Mucosa of gallbladder (tissue), 1 donor: ENCODE data around the gene AUTS2. TPM values are rescaled to one million over a fixed set of nuclear protein-coding genes. Genes with fewer than 3 reads are reported as not detected.
A peak's percentile ranks its signal among the peaks of the same experiment; 100 is the strongest.

Experiments
- DNase-seq: peaks from one replicate; pipeline ENCODE4 v3.0.0-alpha.2; 2020; ENCODE audit warnings: low spot score
- total RNA-seq: library from RNA; stranded (reverse); gene quantifications from one replicate; pipeline ENCODE4 v1.2.1, GENCODE V29; 2021
- donor health status: DM: no; HTN: no; CAD: no.

The AUTS2 gene
- total RNA-seq, 1 donor from 2014 or later, result 50.1 TPM

DNA sequence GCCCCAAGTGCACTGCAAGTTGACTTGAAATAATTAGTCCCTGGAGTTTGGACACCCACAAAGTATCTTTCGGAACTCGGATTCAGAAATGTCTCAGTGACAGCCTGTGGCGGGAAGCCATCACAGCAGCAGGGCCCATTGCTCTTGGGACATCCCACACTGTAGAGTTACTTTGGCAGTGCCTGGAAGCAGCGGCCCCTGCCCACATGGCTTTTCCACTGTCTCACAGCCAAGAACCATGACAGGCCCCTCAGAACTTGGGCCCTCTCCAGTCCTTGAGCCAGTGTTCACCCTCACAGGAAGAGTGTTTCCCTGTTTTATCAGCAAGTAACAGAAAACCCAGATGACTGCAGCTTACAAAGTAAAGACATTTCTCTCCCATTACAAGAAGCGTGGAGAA lies 1056.7 kb downstream of the AUTS2 start:
- no peak for DNase-seq

DNA sequence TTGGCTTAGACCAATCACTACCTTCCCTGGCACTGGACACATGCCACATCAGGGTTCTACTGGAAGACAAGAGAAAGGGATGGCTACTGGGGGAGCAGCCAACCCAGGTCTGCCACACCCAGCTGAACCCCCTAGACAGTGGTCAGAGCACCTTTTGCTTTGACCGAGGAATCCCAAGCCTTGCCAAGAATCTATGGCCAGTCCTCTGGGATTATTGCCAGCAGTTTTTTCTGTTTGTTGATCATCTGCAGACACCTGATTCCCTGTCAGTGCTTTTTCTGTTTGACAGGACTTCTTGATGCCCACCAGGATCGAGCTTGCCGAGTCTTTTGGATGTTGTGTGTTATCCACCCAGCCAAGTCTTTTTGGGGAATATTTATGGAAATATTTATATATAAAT lies 1057.4 kb downstream of the AUTS2 start:
- no peak for DNase-seq

DNA sequence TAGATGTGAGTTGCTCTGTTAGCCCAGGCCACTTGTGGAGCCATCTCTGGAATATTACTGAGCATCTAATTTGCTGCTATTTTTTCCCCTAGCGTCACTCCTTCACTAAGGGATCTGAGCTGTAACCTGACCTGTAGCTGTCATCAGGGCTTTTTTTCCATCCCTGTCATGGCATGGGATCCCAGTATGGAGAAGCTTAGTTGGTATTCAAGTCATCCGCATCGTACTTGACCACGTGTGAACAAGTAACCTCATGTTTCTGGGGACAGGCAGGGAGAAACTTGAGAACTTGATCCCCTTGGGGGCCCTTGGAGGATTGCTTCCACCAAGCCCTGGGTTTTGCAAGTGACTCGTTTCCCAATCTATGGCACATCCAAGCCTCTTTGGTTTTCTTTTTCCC lies 1059.3 kb downstream of the AUTS2 start:
- no peak for DNase-seq

DNA sequence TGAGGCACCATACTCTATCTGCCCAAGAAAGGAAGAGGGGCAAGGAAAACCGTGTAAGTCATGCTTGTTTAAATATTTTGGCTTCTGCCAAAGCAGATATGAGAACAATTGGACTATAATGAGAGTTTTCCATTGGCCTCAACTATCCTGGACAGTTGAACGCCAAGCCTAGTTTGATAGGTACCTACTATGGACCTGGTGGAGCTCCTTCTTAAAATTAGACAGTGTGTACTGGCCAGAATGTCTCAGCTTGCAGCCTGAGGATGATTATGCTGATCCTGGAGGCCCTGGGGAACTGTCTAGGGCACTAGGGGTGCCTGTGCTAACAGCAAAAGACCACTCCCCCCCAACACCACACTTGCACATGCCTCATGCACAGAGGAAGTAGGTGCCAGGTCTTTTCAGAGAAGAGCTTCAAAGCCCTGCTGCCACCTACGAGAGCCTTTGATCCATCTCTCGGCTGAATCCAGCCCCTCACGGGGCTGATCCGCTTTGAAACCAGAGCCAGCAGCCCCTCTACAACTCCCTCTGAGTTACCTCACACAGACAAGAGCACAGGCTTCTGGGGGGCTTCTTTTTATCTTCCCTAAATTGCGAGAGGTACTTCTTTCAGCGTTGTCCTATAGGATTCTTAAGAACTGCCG lies 1059.8 kb downstream of the AUTS2 start:
- no peak for DNase-seq

DNA sequence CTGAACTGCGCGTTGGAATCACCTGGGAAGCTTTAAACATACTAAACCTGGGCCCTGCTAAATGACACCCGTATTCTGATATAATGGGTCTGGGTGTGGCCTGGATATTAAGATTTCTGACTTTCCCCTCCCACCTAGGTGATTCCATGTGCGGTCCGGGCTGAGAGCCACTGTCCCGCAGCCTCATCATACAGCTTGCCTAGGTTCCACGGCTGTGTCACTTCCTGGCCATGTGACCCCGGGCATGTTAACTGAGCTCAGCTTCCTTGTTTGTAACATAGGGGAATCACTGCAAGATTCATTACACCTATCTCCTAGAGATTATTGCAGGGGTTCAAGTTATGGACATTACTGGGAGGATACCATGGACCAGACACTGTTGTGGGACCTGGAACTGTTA lies 1061.0 kb downstream of the AUTS2 start:
- DNase-seq, result no peak

DNA sequence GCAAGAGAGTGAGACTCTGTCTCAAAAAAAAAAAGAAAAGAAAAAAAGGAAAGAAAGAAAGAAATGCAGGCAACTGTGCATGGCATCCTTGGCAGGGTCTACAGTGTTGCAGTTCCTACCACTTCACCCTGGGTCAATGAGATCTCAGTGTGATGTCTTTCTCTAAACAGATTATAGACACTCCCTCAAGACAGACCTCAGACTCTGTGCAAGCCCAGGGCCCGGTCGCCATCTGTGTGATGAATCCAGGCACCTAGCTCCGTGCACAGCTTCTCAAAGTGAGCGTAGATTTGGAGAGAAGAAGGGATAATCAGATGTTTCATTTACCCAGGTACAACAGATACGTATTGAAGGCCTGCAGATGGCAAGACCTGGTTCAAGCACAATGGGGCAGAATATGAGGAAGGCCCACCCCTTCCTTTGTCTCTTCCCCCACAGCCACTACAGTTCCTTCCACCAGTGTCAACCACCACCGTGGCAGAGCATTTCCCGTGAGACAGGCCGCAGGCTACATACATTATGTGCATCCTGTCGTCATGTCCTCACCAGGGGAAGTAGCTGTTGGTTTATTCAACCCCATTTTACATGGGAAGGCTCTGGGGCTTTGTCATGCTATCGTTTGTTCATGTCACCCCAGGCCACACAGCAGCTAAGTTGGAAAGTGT lies 1062.0 kb downstream of the AUTS2 start:
- DNase-seq, result peak; percentile 36

DNA sequence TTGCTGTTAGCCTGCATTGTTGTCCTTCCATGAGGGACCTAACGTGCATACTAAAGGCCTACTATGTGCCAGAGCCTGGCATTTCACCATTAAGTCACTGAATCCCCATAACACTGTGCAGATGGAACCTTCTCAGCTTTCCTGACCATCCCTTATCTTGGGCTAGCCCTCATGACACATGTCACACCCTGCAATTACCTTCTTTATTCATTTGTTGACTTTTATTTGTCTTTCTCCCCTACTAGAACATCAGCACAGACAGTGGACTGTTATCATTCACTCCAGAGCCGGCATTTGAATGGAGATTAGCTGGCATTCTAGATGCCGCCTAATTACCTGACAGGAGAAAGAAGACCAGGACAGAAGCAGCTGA lies 1062.5 kb downstream of the AUTS2 start:
- DNase-seq, result no peak

DNA sequence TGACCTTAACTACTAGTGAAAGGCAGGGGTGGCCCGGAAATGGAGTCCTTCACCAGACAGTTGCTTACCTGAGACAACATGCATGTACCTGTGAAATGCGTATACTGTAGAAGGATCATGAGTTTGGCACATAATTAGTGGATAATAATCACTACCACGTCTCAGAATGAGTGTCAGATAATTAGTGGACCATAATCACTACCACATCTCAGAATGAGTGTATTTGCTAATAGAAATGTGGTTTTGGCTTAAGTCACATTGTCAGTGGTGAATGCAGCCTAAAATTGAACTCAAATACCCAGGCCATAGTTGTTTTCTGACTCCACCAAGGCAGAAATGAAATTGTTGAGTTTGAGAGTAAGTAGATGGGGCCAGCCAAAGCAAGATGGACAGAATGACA lies 1065.4 kb downstream of the AUTS2 start:
- no peak for DNase-seq

DNA sequence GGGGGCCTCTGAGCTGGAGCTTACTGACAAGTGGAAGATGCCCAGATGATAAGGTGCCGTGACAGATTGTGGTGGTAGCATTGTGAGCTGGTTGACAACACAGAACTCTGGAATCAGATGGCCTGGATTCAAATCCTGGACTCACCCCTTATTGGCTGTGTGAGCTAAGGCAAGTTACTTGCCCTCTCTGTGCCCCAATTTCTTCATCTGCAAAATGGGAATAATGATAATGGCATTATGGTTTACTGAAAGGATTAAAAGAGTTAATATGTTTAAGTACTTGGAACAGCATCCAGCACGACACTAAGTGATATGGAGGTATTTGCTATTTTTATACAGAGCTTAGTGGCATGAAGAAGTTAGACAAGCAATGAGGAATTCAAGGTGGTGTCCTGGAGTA lies 1067.7 kb downstream of the AUTS2 start:
- no peak for DNase-seq

DNA sequence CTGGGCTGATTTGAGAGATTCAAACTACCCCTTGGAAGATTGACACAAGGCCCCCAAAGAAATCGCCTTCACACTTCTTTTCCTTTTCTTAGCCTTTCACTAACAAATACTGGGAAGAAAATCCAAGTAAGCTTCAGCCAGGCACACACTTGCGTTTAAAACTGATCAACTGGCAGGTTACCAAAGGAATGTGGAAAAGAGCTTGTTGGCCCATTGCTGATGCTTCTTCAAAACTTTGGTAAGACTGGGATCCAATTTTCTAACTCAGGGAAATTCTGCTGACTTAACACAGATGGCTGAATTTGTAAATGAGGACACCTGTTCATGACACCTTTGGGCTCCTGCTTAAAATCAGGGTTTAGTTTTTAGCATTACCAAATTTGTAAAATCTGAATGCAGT lies 1069.1 kb downstream of the AUTS2 start:
- no peak for DNase-seq

DNA sequence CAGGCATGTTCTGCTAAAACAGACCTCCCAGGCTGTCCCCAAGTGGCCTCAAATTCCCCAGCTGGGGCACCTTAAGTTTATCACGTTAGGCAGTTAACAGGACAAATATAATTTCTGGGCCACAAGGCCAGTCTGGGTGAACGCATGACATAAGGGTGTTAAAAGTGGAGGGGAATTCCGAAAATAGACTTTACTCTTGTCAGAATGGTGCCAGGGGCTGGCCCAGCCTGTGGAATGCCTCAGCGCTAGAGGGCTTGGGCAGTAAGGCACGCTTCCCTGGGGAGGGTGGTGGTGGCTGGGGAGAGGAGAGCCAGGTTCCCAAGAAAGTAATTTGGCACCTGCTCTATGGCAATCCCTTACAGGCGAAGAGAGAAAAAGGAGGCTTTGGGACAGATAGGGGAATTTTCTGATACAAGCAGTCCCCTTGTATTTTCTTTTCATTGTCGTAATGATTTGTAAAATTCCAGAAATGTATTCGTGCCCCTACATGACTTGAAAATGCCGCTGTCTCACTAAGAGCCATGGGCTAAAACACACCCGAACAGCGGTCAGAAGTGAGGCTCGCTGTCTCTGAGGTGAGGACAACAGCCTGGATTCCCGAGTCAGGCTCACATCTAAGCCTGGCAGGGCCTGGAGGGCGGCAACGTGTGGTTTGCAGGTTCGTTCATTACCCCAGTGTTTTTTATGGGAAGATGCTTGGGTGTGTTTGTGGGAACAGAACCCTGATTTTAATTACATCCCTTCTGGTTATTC lies 1070.5 kb downstream of the AUTS2 start:
- DNase-seq, result no peak

DNA sequence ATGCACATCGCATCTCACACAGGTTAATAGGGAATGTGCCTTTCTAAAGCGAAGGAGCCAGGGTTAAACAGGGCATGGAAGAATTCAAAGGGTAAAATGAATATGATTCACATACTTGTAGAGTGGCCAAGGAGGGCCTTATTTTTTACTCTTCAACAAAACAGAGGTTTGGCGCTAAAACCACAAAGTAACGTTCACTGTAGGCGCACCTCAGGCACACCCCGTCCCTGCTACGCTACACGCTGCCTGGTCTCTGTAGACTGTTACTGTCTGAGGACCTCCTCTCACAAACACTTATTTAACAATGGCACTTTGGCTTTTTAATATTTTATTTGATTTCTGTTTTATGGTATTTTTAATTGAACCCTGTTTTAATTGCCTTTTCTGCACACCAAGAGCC lies 1071.6 kb downstream of the AUTS2 start:
- no peak for DNase-seq

DNA sequence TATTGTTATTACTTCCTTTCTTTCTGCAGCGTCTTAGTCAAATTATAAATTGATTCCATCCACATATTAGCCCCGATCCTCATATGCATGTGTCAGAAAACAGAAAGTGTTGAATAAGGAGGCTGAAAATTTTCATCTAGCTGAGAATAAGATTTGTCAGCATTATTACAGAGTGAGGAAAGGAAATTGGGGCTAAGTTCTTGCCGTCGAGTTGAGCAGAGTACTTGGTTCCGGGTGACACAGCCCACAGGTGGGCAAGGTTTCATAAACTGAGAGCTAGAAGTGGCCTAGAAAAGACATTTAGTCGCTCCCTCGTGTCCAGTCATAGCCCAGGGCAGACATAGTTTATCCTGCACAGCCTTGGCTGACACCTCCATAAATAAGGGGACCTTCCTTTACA lies 1072.0 kb downstream of the AUTS2 start:
- DNase-seq, result no peak

DNA sequence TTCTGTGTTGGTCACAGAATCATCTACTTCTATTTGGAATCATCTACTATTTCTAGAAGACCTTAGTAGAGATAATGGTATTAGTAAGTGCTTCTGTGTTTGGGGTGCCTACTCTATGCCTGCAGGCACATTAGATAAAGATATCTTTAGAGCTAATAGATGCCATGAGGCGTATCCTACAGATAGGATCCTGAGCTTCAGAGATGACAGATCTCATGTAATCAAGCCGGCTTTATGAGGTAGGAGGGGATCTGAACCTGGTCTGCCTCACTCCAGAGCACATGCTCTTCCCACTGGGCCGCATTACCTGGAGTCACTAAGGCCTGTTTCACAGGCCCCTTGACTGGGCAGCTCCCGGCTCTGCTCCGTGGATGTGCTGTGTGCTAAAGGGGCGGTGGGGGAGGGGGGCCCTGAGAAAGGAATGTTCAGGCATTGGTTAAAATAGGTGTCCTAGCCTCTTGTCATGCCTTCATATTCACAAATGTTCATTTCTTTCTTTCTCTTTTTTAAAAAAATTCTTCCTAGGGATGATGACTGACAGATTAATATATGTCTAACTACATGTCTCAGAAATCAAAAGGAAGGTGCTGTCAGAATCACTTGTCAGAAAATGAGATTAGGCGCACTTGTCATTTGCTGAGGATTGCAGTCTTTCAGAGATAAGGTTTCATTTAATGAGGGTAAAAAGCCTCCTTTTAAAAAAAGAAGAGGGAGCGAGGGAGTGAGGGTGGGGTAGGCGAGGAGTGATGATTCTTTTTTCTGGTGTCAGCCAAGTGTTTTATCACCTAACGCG lies 1075.7 kb downstream of the AUTS2 start:
- no peak for DNase-seq

DNA sequence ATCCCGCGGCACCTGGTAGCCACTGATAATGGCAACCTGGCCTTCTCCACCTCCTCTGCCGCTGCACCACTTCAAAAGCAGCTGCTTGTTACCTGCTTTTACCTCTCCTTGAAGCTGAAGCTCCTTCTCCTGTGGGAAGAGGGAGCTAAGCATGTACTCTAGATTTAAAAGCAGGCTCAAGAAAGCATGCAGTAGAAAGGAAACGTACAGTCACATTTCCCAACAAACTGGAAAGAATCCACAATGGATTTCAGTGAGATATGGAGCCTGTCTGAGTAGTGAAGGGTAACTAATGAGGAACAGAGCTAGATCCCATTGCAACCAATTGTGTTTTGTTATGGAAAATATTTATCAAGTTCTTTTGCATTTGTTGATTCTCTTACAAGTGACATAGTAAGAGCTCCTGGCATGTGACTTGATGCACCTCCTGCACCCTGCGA lies 1076.3 kb downstream of the AUTS2 start:
- DNase-seq, result no peak

DNA sequence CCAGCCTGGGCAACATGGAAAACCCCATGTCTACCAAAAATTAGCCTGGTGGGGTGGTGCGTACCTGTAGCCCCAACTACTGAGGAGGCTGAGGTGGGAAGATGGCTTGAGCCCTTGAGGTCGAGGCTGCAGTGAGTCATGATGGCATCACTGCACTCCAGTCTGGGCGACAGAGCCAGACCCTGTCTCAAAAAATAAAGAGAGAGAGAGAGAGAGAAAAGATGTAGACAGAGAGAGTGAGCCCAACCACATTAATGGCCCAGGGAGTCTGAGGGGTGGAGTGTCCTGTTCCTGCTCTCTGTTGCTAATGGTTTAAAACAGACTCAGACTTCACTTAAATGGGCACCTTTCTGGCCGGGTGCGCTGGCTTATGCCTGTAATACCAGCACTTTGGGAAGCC lies 1078.0 kb downstream of the AUTS2 start:
- DNase-seq, result no peak

DNA sequence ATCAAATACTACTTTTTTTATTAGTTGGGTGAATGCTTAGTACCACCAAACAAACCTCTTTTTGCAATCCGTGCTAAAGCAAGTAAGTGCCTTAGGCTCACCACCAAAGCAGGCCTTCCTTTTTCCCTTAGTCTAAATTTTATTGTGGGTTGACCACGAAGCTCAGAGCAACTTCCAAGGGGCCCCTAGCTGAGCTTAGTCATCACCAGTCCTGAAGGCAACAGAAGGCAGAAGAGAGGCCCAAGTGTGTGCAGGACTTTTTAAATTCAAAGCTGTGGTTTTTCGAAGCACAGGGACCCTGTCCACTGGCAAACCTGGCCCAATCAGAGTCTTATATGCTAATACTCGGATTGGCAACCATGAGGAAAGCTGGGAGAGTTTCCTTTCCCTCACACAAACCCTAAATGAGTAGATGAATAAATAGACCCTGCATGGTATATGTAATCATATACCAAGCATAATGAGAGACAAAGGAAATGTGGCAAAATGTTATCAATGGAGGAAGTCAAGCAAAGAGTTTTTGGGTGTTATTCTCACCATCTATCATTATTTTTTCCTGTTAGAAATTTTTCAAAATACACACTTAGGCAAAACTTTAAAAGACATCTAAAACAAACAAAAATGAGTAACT lies 1080.5 kb downstream of the AUTS2 start:
- DNase-seq, result no peak

DNA sequence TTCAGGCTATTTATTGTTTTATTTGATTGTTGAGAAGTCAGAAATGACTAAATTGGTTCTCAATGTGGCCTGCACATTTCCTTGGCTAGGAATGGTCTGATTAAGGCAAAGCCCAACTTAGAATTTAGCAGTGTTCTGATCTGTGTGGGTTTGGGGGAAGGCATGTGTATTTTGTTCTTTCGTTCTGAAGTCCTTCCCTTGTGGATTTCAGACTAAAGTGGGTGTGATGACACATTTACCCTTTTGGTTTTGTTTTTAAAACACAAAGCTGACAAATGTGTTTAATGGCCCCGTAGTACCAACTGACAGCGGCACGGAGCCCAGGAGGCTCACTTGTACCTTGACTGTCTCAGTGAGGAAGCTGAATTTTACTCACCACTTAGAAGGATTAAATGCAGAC lies 1081.4 kb downstream of the AUTS2 start:
- no peak for DNase-seq

DNA sequence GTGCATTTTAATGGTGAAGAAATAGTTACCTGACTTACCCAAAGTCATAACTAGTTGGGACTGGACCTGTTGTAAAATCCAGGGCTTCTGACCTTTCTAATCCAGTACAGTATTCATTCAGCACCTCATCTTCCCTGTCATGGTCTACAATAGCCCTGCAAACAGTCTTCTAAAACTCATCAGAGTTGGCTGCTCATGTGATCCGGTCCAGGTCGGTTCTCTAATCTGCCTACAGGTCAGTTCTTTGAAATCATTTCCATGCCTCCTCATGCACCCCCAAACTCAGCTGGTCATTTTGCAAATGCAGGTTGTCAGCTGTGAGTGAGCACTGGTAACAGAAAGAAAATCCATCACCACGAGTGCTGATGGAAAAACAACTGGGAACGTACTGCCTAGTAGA lies 1082.0 kb downstream of the AUTS2 start:
- DNase-seq, result no peak

DNA sequence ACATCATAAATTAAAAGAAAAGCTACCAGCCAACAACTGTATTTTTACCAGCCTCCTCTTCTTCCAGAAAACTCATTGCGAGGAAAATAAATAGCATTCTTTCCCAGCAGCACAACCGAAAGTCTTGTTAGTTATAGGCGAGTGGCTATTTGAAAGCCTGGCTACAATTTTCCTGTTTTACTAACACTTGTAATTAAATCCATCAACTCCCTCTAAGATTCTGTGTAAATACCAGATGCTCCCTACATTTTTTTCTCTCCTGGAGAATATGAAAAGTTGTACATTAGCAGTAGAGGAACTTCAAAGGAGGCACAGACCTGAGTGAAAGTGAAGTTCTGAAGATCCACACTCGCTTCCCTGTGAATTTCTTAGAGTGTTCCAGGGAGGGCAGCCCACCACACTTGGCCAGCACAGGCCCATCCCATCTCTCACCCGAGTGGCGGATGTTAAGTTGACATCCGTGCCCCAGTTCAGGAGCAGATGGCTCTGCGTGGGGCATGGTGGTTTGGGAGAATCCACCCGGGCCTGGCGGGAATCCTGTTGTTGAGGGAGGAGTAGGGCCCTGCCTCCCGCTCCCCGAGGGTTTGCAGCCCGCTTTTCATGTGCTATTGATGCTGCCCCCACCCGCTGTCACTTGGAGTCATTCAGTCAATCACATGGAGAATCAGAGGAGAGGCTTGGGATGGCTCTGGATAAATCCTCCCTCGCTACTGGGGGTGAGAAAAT lies 1082.6 kb downstream of the AUTS2 start:
- DNase-seq, result no peak
